Measurements from ENCODE around the gene CRYBG1. TPM values are rescaled to one million over a fixed set of nuclear protein-coding genes. Genes with fewer than 3 reads are reported as not detected.

Gene CRYBG1
- total RNA-seq, 4 donors from 2014 or later, result 54.5 to 66.4 (median 59.8) TPM

DNA sequence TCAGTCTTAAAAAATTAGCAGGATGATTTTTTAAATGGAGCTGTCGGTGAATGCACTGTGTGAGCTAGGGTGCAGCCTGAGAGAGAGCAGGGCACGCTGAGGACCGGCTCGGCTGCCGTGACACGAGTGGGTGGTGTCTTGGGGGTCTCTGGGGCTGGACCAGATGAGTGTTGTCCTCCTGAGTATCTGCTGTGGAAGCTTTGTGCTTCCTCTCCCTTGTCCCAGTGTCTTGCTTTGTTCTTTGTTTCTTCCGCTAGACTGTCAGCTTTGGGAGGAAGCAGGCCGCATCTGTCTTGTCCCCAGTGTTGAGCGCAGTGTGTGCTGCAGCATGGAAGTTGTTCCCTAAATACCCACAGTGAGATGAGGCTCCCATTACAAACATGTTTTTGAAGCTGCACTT, 179.4 kb downstream of the CRYBG1 start:
- TF ChIP-seq POLR2A (IDR thresholded peaks at IDR 0.05) (no peak), CTCF (IDR thresholded peaks at IDR 0.05) (no peak)
- no peaks in the 10 kb centered on the region for H3K9me3 ChIP-seq
- no peak for DNase-seq
- H3K27ac ChIP-seq, result no peak overlapping the region
- peaks cover 0 to 3% of the 10 kb centered on the region in 2 donors for H3K27me3 ChIP-seq
- peaks cover 0 to 35% (median 0%) of the 10 kb centered on the region in 3 donors for H3K36me3 ChIP-seq
- H3K4me3 ChIP-seq, result no peak overlapping the region
- no peaks in the 10 kb centered on the region for H3K4me1 ChIP-seq

GRCh38 chr6:106540432-106540831, 179.9 kb downstream of the CRYBG1 start:
- TF ChIP-seq POLR2A (IDR thresholded peaks at IDR 0.05) (no peak), CTCF (IDR thresholded peaks at IDR 0.05) (no peak)
- H3K36me3 ChIP-seq, result peaks cover 0 to 38% (median 0%) of the 10 kb centered on the region in 3 donors
- H3K4me3 ChIP-seq, result no peak overlapping the region
- H3K27ac ChIP-seq, result no peak overlapping the region
- no peak for DNase-seq
- H3K27me3 ChIP-seq, result peaks cover 0 to 3% of the 10 kb centered on the region in 2 donors
- no peaks in the 10 kb centered on the region for H3K4me1 ChIP-seq
- no peaks in the 10 kb centered on the region for H3K9me3 ChIP-seq

DNA sequence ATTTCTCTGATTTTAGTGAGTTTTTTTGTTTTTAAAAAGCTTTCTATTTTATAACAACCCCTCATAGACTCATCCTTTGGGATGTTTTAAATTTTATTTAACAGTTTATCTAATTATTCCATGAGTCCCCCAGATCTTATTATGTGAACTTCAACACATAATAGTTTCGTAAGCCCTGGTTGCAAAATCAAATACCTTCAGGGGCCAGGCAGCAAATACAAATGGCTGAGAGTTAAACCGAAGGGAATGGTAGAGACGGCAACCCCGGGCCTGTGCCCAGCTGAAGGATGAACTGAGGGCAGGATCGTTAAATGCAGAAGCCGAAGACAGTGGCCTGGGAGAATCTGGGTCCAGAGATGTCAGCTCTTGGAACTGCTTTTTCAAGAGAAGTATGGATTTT, 180.4 kb downstream of the CRYBG1 start:
- TF ChIP-seq POLR2A (IDR thresholded peaks at IDR 0.05) (no peak), CTCF (IDR thresholded peaks at IDR 0.05) (no peak)
- Histone ChIP-seq H3K36me3 (peaks cover 0 to 39% (median 0%) of the 10 kb centered on the region in 3 donors), H3K9me3 (no peaks in the 10 kb centered on the region), H3K4me1 (peaks cover 0 to 3% (median 0%) of the 10 kb centered on the region in 4 donors), H3K4me3 (no peak overlapping the region), H3K27ac (no peak overlapping the region), H3K27me3 (peaks cover 0 to 3% of the 10 kb centered on the region in 2 donors)
- DNase-seq, result no peak

DNA sequence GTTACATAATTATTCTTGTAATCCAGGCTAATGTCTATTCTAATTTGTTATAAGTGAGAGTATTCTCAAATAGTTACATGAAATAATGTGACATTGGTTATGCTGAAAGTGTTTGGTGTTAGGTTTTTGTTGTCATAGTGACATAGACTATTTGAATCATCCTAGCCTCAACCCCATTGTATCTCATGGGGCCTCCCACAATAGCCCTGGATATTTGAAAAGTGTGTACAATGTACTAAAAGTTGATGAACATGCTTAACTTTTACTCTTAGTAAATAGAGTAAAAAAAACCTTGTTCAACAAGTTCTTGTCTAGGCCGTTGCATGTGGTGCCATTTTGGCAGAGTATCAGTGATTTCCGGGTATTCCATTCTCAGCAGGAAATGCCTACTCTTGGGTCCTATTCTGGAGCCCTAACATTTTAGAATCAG, 185.8 kb downstream of the CRYBG1 start:
- peaks cover 0 to 38% (median 0%) of the 10 kb centered on the region in 3 donors for H3K36me3 ChIP-seq
- TF ChIP-seq POLR2A (IDR thresholded peaks at IDR 0.05) (no peak), CTCF (IDR thresholded peaks at IDR 0.05) (no peak)
- no peak for DNase-seq
- H3K4me3 ChIP-seq, result no peak overlapping the region
- peak overlapping the region; percentile 7 to 61 (median 41) for H3K27ac ChIP-seq
- H3K27me3 ChIP-seq, result no peaks in the 10 kb centered on the region
- H3K4me1 ChIP-seq, result peaks cover 0 to 11% (median 0%) of the 10 kb centered on the region in 4 donors
- H3K9me3 ChIP-seq, result no peaks in the 10 kb centered on the region

DNA sequence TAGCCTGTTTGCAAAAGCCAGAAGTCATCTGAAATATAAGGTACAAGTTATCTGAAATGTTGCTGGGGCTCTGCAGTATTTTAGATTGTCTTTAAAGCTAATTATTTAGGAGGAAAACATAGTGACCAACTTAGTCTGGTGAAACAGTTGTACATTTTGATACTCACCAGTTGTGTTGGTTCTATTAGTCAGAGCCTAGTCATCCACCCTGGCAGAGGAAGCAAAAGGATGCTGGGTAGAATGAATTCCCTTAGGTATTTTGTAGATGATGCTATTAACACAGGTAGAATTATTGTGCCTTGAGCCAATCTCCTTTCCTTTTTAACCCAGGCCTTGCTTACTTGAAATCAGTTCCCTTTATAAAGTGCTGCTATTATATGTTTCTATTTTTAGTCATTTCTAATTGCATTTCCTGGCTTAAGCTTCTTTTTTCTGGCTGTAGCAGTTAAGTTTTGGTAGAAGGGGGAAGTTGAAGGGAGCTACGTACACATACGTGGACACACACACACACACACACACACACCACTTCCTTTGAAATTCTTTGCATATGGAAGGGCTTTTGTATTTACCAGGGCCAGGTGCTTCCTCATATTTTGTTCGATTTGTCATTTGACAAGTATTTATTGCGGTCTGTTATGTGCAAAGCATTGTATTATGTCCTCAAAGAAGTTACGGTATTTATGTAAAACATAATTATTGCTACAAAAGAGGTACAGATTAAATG, 186.3 kb downstream of the CRYBG1 start:
- Histone ChIP-seq H3K4me3 (no peak overlapping the region), H3K27ac (peak overlapping the region; percentile 22 to 61 (median 44)), H3K9me3 (no peaks in the 10 kb centered on the region), H3K36me3 (peaks cover 0 to 35% (median 0%) of the 10 kb centered on the region in 3 donors), H3K27me3 (no peaks in the 10 kb centered on the region), H3K4me1 (peaks cover 0 to 11% (median 0%) of the 10 kb centered on the region in 4 donors)
- no peak for TF ChIP-seq POLR2A (IDR thresholded peaks at IDR 0.05)
- TF ChIP-seq CTCF (IDR thresholded peaks at IDR 0.05), result no peak
- no peak for DNase-seq
